Stimulated activated CD4-positive, alpha-beta T cell treated with anti-CD3 and anti-CD28 coated beads, TNF-alpha, amount 100 ng/mL, for 1 hour (primary cell): ENCODE measurements around the gene APOA4.
"Not testable (repeated sequence)": the region's sequence is repeated elsewhere in the genome, so short reads cannot be mapped to it uniquely, and the experiment has no call there.

Experiments used
- DNase-seq, 3 donors: peaks; one replicate each; pipeline ENCODE4 v3.0.0-alpha.2; 2020; ENCODE audit warnings: low read depth in 3 of 3, low spot score in 1 of 3

Gene APOA4

GRCh38 chr11:116804001-116804400 lies 19.1 kb downstream of the APOA4 start:
- DNase-seq = no peak

- not testable (repeated sequence) for DNase-seq
Measured at GRCh38 chr11:116801662-116802061, 21.4 kb downstream of the APOA4 start.

GRCh38 chr11:116800610-116801009 lies 22.5 kb downstream of the APOA4 start:
- no peak for DNase-seq

GRCh38 chr11:116798368-116798767 lies 24.7 kb downstream of the APOA4 start:
- DNase-seq = no peak

GRCh38 chr11:116797816-116798215 lies 25.3 kb downstream of the APOA4 start:
- DNase-seq = no peak

- no peak for DNase-seq
Measured at GRCh38 chr11:116796548-116796947, 26.6 kb downstream of the APOA4 start.

GRCh38 chr11:116794851-116795250 lies 28.3 kb downstream of the APOA4 start:
- no peak for DNase-seq

GRCh38 chr11:116793772-116794097 lies 29.4 kb downstream of the APOA4 start:
- no peak for DNase-seq

- no peak for DNase-seq
Measured at GRCh38 chr11:116792869-116793771, 30.0 kb downstream of the APOA4 start.

GRCh38 chr11:116792144-116792868 lies 30.8 kb downstream of the APOA4 start:
- no peak for DNase-seq

- no peak for DNase-seq
Measured at GRCh38 chr11:116791813-116792143, 31.3 kb downstream of the APOA4 start, which contains the start of gene APOA5. Gene APOA5, minus strand, starts transcription at chr11:116791879. Its CDS starts 19 bp downstream, at chr11:116791860.

GRCh38 chr11:116791002-116791812 lies 31.9 kb downstream of the APOA4 start:
- DNase-seq = peak; percentile 29 to 71 (median 56)

GRCh38 chr11:116790167-116791001 lies 32.7 kb downstream of the APOA4 start:
- DNase-seq = no peak

GRCh38 chr11:116788975-116789374 lies 34.1 kb downstream of the APOA4 start:
- DNase-seq = no peak

GRCh38 chr11:116788534-116788933 lies 34.6 kb downstream of the APOA4 start:
- DNase-seq = no peak

GRCh38 chr11:116787786-116788486 lies 35.2 kb downstream of the APOA4 start, which contains the start of gene ZPR1:
Gene ZPR1, minus strand, starts transcription at chr11:116788023. Its CDS starts 33 bp downstream, at chr11:116787990.
- DNase-seq = peak; percentile 30 to 79 (median 65)

GRCh38 chr11:116787436-116787785 lies 35.7 kb downstream of the APOA4 start:
- DNase-seq = no peak

GRCh38 chr11:116786966-116787365 lies 36.1 kb downstream of the APOA4 start:
- no peak for DNase-seq

- no peak for DNase-seq
Measured at GRCh38 chr11:116786326-116786725, 36.8 kb downstream of the APOA4 start.

GRCh38 chr11:116782728-116783127 lies 40.4 kb downstream of the APOA4 start:
- no peak for DNase-seq
